H1 (cell line): ENCODE measurements around the gene ADRB1. TPM values are rescaled to one million over a fixed set of nuclear protein-coding genes. Genes with fewer than 3 reads are reported as not detected.

Experiments
- ATF2 ChIP-seq: IDR thresholded peaks from 2 replicates; pipeline ENCODE4 v1.6.1; 2012; ENCODE audit warnings: low read length, inconsistent platforms
- EGR1 ChIP-seq: IDR thresholded peaks from 2 replicates; pipeline ENCODE4 v1.6.1; 2011; ENCODE audit warnings: low read depth, low read length, borderline replicate concordance
- HDAC2 ChIP-seq, 2 experiments: fragments of 300-600 bp in 1 of 2; sonication (generic) in 1 of 2; IDR thresholded peaks; 2 replicates each; pipeline ENCODE4 v1.6.1; 2011 to 2012; ENCODE audit warnings: low read depth in 2 of 2, low read length in 2 of 2, mild to moderate bottlenecking in 2 of 2, moderate library complexity in 2 of 2, borderline replicate concordance in 1 of 2, inconsistent platforms in 1 of 2
- PHF8 ChIP-seq: fragments of 200-600 bp; sonication (generic); conservative IDR thresholded peaks from 2 replicates; pipeline ENCODE4 v1.7.1; 2012; ENCODE audit warnings: low read depth, mild to moderate bottlenecking, inconsistent platforms, low read length, moderate library complexity
- RBBP5 ChIP-seq: IDR thresholded peaks from 2 replicates; pipeline ENCODE4 v1.7.1; 2012; ENCODE audit warnings: low read depth, mild to moderate bottlenecking, inconsistent platforms, low read length, moderate library complexity, borderline replicate concordance
- ZNF274 ChIP-seq: IDR thresholded peaks from 2 replicates; pipeline ENCODE4 v1.7.0; 2012; ENCODE audit warnings: low read length, borderline replicate concordance; ENCODE audit errors: extremely low read depth
- polyA plus RNA-seq, 7 experiments: library from polyadenylated mRNA; depleted of rRNA in 3 of 7; stranded (reverse) in 5 of 7; unstranded in 2 of 7; fragments of >200 nt in 5 of 7; fragments of 200-250 nt in 2 of 7; gene quantifications; 1 replicate in 5 of 7; 2 replicates in 1 of 7; 4 replicates in 1 of 7; pipeline versions ENCODE4 v1.2.1 to v1.2.3, GENCODE V29; 2011 to 2013; ENCODE audit warnings: missing spikeins in 2 of 7, mixed read lengths in 2 of 7
- total RNA-seq: library from RNA; stranded (reverse); fragmentation: NEBNext Ultra II Directional; extraction: Animal tissue kit (Norgen Biotek cat#: 25700); gene quantifications from 2 replicates; pipeline ENCODE4 v1.2.1, GENCODE V29; 2021

ADRB1 gene
- total and polyA plus RNA-seq, 2 of the 8 experiments (the other 6 are each of a cell fraction or from before 2014, with no cell fraction given), result 0.14 to 0.48 TPM

- TF ChIP-seq PHF8 (no peak), ATF2 (no peak), EGR1 (no peak), RBBP5 (no peak), ZNF274 (no peak), HDAC2 (IDR thresholded peaks at IDR 0.05; ENCODE audit: borderline replicate concordance in 1 of 2, low read depth in 2 of 2, low read length in 2 of 2) (no peak)
- TF ChIP-seq, all 59 proteins: peak for 2
These were observed at the start of gene ADRB1 (continued) for GRCh38 chr10:114043532-114044246.
